ENCODE data around the gene REG3G. TPM values are rescaled to one million over a fixed set of nuclear protein-coding genes. Genes with fewer than 3 reads are reported as not detected.

Gene REG3G
- total RNA-seq: not detected
- long read RNA-seq: 0 reads

DNA sequence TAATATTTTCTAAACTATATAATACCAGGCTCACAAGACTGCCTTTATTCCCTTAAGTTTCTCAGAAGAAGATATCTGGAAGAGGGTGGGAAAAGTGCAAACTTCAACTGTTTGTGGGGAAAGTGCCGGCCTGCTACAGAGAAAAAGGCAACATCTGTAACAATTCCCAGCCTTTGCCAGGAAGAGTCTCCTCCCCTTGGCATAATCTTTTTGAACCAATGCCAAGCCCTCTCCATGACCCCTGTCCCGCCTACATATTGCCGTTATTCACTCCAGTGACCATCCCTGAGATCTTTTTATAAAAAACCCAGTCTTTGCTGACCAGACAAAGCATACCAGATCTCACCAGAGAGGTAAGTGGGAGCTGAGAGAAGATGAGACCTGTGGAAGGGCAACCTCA, at the start of gene REG3G:
REG3G (plus strand) TSS at position 282 of the 400 bp plus-strand sequence. CDS start 392 bp downstream, outside the sequence.
- intact Hi-C loops (cut with DNase I): no loop called here
- peak in 1 of 2 donors; percentile 47 for ATAC-seq
- no peak for DNase-seq

DNA sequence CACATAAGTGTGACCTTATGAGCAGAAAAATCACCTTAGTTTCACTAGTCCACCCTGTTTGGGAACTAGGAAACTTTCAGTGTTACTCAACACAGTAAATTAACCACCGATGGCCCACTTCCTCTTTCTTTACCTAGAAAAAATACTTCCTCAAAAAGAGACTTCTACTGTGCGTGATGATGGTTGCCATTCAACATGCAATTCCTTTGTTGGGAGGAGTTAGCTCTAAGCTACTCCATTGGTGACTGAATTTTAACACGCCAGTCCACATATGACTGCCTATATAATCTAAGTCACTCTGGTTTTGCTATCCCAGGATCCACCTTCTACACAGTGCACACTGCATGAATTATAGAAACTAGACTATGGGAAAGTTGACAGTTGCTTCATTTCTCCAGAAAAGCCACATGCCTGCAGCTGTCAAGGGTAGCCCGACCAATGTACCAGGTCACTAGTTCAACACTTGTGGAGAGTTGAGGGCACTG, 47.8 kb upstream of the REG3G start:
- intact Hi-C loops (cut with DNase I): no loop called here
- DNase-seq (no peak), ATAC-seq (no peak)

DNA sequence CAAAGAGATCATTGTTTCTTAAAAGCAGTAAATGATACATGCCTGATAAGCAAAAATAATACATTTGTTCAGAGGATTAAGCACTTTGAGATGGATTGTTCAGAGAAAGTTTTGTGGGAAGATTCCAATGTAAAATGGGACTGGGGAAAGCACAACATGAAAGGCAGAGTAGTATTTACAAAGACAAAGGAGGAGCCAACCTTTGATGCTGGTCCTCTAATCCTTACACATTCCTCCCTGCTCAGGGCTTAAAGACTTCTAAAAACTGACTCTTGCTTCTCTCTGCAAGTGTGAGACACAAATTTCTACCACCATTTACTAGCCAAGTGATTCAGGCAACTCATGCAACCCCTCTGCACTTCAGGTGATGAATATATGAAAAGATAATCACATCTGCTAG, 47.2 kb upstream of the REG3G start:
- intact Hi-C loops (cut with DNase I): no loop called here
- no peak for ATAC-seq

DNA sequence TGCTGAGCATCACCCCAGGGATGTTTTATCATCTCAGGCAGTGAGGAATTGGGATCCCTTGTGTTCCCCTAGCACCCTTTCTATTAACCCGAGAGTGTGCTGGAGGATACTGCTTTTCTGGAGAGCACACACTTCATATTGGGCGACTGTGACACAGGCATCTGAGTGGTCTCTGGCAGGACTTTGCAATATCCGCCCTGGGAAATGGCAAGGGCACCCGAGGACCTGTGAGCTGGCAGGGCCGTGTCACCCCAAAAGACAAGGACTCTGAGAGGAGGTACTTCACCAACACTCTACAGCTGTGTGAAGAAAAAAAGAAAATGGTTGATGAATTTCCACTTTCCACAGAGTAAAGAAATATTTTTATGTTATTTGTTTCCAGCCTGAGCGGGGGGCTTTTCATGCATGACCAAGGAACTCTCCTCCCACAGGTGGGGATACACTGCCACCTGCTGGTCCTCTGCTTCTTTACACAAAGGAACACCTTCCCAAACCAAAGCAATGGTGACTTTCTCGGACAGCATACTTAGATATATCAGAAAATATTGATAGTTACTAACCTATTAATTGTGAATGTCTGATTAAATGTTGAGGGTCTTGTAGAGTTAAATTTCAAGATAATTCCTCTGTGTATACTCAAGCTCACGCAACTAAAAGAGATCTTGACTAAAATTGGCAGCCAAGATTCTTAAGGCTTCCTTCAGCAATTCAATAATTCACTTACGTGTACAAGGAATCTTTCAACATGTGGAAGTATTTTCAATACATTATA, 45.9 kb upstream of the REG3G start:
- DNase-seq (peak; percentile 26), ATAC-seq (no peak)
- intact Hi-C loops (cut with DNase I): no loop called here

More for the DNA sequence above, 47.2 kb upstream of the REG3G start:
- DNase-seq: no peak

DNA sequence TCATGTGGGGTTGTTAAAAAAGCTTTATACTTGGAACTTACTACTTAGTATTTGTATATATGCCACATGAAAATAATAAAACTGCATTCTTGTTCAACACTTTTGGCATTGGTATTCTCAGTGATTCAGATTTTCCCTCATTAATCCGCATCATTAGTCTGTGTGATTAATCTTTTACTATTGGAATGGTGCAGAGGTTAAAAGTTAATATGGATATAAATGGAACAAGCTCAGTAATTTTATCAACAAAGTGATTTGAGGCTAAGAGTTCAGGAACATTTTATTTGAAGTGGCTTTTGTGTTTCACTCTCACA, 45.4 kb upstream of the REG3G start:
- no peak for DNase-seq
- intact Hi-C loops (cut with DNase I): no loop called here
- ATAC-seq: no peak

DNA sequence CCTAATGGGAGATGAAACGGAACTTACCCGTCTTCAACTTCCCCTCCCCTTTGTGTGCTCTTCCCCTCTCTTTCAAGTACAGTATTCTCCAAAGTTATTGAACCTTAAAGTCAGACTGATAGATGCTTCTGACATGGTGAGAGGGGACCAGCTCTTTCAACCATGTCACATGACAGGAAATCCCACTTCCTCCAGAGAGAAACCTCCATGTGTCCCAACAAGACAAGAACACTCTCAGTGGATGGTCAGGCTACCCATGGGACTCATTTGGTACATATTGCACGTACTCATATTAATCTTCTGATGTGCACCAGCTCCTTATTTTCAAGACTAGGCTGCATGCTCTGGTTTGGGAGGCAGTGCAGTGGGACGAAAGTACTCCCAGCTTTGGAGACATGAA, 44.6 kb upstream of the REG3G start:
- DNase-seq: no peak
- ATAC-seq: no peak
- intact Hi-C loops (cut with DNase I): no loop called here

DNA sequence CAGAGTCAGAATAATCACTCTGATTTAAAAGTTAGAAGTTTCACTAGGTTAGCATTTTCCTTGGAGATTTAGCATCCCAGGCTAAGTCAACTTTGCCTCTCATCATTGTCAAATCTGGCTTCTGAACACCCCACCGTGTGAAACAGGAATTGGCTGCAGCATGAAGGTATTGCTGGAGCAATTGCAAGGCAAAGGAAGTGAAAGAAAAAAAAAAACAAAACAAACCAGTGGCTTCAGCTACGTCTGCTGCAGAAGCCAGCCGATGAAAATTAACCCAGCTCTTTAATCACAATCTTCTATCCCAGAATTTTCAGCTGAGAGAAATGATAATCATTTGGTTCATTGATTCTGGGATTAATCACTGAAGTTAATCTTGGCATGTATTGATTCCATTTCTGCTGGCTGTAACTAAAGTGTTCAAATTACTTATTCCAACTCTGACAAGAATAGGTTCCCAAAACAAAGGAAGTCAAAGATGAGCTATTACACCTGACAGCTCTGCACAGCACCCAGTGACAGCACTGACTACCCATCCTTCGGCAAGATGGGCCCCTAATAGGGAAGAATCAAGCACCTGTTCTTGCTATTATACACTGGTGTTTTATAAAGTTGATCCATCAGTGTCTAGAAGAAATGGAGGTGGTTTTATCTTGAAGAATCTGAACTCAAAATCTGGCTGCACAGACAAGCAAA, 42.7 kb upstream of the REG3G start:
- DNase-seq (no peak), ATAC-seq (no peak)
- intact Hi-C loops (cut with DNase I): no loop called here

DNA sequence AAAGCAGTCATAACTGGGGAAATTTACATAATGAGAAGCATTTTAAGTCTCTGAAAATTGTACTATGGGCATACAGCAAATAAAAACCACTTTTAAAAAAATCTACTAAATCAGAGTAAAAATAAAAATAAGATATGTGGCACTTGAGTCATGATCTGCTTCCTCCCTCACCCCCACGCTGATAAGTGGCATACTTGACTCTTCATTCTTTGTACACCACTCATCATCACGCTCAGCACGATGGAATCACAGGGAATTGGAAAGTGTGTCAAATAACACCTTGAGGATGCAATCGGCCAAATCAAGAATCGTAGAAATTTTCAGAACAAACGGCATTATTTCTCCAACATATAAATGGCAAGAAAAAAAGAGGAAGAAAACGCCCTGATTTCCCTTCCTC, 41.1 kb upstream of the REG3G start:
- intact Hi-C loops (cut with DNase I): no loop called here
- no peak for ATAC-seq
- no peak for DNase-seq

DNA sequence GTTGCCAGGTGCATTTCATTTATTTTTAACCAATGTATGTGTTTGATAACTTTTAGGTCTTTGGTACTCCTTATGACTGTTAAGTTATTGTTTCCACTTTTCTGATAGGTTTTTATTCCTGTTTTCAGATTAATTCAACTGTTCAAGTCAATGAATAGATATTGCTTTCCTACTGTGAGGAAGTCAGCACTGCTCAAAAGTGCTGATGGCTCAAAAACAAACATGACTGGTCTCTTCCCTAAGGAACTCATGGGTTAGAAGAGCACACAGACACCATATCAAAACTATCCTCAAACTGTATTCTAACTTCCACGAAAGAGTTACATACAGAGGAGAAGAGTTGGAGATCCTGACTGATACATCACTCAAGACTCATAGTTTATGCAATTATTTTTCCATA, 39.9 kb upstream of the REG3G start:
- intact Hi-C loops (cut with DNase I): no loop called here
- ATAC-seq: no peak
- DNase-seq: no peak

DNA sequence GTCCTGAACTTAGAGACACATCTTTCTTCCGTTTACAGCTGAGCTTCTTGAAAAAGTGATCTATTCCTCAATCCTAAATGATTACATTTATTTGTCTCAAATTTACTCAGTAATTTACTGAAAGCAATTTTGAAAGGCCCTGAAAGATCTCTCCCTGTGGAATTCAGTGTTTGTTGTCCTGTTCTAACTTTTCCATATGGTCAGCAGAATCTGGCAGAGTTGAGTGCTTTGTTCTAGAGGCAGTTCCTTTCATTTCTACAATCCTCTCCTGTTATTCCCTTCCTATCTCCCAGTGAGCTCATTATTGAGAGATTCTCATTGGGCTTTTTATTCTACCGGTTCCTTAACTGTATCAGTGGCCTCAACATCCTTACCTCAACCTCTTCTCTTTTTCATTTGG, 36.5 kb upstream of the REG3G start:
- ATAC-seq (no peak), DNase-seq (no peak)
- intact Hi-C loops (cut with DNase I): no loop called here

DNA sequence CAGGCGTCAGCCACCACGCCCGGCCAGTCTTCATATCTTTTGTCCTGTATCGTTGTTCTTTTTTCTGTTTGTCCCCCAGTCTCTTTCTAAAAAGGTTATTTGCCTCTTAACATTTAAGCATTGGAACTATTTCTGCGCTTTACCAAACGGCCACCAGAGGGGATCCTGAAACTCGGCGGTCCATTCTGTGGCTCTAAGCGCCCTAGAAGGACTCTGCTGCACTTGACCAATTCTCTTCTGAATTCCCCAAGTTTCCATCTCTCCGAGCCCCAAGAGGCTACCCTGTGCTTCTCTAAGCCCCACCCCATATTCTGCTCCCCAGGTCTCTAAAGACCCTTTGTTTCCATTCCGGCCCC, 33.1 kb upstream of the REG3G start:
- DNase-seq (no peak), ATAC-seq (no peak)
- intact Hi-C loops (cut with DNase I): no loop called here

DNA sequence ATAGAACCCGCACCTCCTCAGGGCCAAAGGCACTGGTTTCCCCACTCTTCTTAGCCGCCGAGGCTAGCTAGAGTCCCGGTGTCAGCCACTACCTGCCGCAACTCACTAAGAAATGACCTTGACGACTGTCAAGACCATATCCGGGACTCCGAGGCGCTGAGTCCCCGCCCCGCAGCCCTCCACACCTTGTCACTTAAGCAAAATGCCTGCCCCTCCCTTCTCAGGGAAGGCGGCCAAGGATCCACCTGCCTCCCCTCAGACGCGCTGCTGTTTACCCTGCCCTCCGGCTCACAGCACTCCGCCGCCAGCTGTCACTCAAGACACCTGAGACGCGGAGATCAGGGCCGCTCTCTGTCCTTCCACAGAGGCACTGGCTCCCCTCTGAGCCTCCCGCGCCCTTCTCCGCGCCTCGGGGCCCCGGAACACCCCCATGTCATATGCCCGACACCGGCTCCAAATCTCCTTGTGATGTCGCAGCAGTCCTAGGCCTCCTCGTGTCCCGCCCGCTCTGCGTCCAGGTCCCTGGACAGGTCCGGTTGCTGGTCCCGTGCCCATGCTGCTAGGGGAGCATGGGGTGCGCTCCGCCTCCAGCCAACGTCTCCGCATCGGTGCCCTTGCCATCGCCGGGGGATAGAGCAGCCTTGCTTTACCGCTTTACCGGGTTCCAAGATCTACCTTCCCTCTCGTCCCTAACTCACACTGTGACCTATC, 32.5 kb upstream of the REG3G start:
- intact Hi-C loops (cut with DNase I): no loop called here
- no peak for ATAC-seq
- DNase-seq: no peak

DNA sequence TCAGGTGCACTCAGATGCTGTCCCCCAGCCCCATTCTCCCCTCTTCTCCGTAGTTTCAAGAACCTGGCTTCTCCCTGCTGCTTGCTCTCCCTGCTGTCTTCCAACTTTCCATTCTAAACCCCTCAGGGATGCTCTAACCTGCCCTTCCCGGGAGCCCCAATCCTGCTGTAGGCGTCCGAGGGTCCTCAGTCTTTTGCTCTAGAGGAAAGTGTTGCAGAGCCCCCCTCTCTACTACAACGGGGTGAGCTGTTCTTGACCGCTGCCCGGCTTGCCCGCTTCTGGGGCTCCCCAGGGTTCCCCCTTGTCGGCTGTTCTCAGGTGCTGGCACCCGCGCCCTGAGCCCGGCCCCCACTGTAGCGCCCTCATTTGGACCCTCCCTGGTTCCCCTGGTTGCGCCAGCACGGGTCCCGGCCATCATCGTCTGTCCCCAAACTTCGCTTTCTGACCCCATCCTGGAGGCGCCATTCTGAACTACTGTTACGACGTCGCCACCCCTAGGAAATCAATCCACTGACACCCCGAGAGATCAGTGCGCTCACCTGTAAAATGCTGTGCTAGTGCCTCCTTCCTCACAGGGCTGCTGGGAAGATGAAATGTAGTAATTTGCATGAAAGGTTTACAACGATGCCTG, 31.9 kb upstream of the REG3G start:
- no peak for ATAC-seq
- intact Hi-C loops (cut with DNase I): no loop called here
- DNase-seq: no peak

DNA sequence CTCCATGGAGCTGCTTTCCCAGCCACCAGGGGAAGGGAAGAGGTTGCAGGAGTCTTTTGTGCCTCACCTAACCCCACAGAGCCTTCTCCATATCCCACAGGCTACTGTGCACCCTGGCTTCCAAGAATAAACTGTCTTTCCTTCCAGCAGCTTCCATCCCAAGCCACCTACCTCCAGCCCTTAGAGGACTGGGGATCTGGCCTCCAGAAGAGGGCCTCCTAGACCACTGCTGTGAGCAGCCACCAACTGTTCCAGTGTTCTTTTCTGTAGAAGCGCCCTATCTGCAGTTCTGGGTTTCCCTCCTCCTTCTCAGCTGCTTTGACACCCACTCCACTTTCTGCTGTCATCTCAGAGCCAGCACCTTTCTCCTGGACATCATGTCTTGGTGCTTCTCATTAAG, 30.7 kb upstream of the REG3G start:
- no peak for ATAC-seq
- no peak for DNase-seq

DNA sequence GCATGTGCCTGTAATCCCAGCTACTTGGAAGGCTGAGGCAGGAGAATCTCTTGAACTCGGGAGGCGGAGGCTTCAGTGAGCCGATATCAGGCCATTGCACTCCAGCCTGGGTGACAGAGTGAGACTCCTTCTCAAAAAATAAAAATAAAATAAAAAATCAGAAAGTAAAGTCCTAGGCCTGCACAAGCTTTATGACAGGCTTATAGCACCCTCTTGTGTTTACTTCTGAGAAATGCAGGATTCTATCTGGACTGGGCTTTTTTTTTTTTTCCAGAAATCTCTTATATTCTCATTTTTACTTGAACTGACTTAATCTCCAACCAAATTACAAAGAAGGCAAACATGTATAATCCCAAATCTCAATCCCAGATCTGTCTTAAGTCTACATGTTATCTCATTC, 26.1 kb upstream of the REG3G start:
- intact Hi-C loops (cut with DNase I): no loop called here

More for the DNA sequence above, 30.7 kb upstream of the REG3G start:
- intact Hi-C loops (cut with DNase I): no loop called here

DNA sequence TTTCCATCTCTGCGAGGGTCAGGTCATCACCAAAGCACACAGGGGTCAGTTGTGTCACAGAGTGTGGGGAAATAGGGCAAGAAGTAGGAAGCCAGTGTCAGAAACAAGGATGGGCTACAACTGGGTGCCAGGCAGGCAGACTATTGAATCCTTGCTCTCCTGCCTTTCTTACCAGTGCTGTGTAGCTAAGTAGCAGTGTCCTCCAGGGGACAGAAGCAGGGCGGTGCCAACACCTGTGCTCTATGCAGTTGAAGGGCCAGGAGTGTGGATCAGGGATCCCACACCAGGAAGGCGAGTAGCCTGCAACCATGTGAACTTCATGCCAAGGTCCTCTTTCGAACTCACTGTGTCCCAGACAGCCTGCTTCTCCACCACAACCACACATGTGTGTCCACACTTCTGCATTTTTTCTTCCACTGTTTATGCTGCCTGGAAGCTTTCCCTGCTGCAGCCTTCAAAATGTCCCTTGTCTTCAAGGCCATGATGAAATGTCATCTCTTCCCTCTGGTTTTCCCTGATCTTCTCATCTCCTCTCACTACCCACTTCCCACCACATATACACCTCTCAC, 25.4 kb upstream of the REG3G start:
- intact Hi-C loops (cut with DNase I): no loop called here
- ATAC-seq: no peak
- no peak for DNase-seq

More for the DNA sequence above, 26.1 kb upstream of the REG3G start:
- ATAC-seq (no peak), DNase-seq (no peak)

DNA sequence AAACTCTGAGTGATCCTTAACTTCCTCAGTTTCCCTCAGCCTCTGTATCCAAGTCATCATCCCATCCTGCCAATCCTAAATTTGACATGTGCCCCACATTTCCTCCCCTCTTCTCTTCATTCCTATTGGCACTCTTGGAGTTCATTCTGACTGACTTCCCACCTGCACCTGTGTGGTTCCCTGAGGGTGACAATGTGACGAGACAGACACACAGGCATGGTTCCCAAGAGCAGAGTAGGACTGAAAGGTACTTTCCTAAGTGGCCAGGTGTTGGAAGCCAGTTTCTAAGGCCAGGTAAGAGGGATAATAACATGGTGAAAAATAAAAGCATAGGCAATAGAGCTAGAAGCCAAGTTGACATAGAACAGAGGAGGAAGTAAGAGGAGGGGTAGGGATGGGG, 24.2 kb upstream of the REG3G start:
- DNase-seq: no peak
- no peak for ATAC-seq
- intact Hi-C loops (cut with DNase I): no loop called here

DNA sequence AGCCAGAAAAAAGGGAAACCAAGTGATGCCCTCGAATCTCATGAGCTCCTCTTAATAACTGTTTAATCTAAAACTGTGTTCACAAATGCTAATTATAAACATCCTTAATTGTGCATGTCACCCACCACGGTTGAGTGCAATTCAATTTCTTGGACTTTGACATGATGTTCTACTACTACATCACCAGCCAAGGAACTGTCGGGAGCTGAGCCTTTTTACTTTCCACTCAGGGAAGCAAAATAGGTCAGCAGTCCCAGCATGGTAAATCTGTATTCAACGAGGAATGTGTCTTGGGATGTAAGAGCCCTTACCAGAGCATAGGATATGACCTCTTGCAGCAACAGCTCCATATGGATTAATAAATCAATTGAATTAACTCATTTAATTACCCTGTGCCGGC, 20.8 kb upstream of the REG3G start:
- intact Hi-C loops (cut with DNase I): no loop called here
- ATAC-seq (no peak), DNase-seq (no peak)

DNA sequence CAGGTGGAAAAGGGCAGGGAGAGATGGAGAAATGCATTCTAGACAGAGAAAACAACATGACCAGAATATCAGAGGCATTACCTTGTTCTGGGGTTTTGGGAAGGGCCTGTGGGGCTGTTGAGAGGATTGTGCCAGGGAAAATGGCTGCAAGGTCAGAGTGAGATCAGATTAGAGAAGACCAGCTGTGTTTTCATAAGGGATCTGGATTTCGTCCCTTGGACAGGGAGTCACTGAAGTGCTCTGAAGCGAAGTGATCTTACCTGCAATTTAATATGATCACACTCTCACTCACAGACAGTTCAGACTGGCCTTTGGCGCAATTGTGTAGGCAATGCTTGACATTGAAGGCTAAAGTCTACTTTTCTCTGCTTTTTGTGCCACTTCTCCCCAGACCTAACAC, 20.3 kb upstream of the REG3G start:
- ATAC-seq: no peak
- DNase-seq: no peak
- intact Hi-C loops (cut with DNase I): no loop called here

DNA sequence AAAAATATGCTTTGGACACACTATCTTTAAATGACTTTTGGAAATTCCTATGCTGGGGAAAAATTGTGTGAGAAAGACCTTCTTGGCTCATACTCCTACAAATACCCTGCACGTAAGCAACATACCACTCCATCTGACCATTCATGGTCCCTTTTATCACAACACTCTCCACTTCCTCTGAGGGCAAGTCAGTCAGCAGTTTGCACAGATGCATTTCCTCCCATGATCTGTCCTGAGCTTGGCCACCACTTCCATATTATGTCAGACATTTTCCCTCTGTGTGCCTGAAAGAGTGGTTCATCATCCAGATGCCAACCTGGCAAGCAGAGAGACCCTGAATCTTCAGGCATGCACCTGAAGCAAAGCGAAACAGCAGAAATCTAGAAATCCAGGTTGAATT, 16.1 kb upstream of the REG3G start:
- ATAC-seq: no peak
- intact Hi-C loops (cut with DNase I): no loop called here
- no peak for DNase-seq

All from left cardiac atrium (tissue), 4 donors.